GM21381 (cell line): ENCODE results near the gene CNNM1.

Experiments
- ATAC-seq: cut with Tn5 transposase; IDR thresholded peaks from one replicate; pipeline ENCODE4 v1.9.1; 2021; ENCODE audit warnings: mild to moderate bottlenecking, moderate library complexity; ENCODE audit not compliant: unreplicated experiment

The CNNM1 gene

GRCh38 chr10:99370993-99371392 is 41.8 kb downstream of the CNNM1 start:
- ATAC-seq, result peak; percentile 88

GRCh38 chr10:99372546-99373271 is 43.6 kb downstream of the CNNM1 start:
- ATAC-seq, result no peak

GRCh38 chr10:99374526-99374925 is 45.4 kb downstream of the CNNM1 start:
- no peak for ATAC-seq

- no peak for ATAC-seq
Observed at GRCh38 chr10:99374972-99375371, 45.8 kb downstream of the CNNM1 start.

- ATAC-seq, result no peak
Observed at GRCh38 chr10:99375426-99375825, 46.3 kb downstream of the CNNM1 start.

GRCh38 chr10:99382176-99382575 is 53.0 kb downstream of the CNNM1 start:
- no peak for ATAC-seq

GRCh38 chr10:99387071-99387470 is 57.9 kb downstream of the CNNM1 start:
- no peak for ATAC-seq

GRCh38 chr10:99387541-99387940 is 58.4 kb downstream of the CNNM1 start:
- no peak for ATAC-seq

- no peak for ATAC-seq
Observed at GRCh38 chr10:99389729-99390480, 60.7 kb downstream of the CNNM1 start.

GRCh38 chr10:99391346-99391745 is 62.2 kb downstream of the CNNM1 start:
- ATAC-seq, result no peak

- ATAC-seq, result no peak
Observed at GRCh38 chr10:99393036-99393435, 63.9 kb downstream of the CNNM1 start.

- no peak for ATAC-seq
Observed at GRCh38 chr10:99393683-99394082, 64.5 kb downstream of the CNNM1 start.

GRCh38 chr10:99394256-99394655 is 65.1 kb downstream of the CNNM1 start:
- ATAC-seq, result no peak

GRCh38 chr10:99394761-99395386 is 65.7 kb downstream of the CNNM1 start:
- no peak for ATAC-seq

GRCh38 chr10:99395750-99396445 is 66.7 kb downstream of the CNNM1 start:
- no peak for ATAC-seq

- no peak for ATAC-seq
Observed at GRCh38 chr10:99396471-99396870, 67.3 kb downstream of the CNNM1 start.

GRCh38 chr10:99399664-99400063 is 70.5 kb downstream of the CNNM1 start:
- ATAC-seq, result no peak

- peak; percentile 54 for ATAC-seq
Observed at GRCh38 chr10:99403674-99404073, 74.5 kb downstream of the CNNM1 start.

GRCh38 chr10:99406149-99406548 is 77.0 kb downstream of the CNNM1 start:
- no peak for ATAC-seq

GRCh38 chr10:99410146-99410545 is 81.0 kb downstream of the CNNM1 start:
- ATAC-seq, result no peak

GRCh38 chr10:99410876-99411275 is 81.7 kb downstream of the CNNM1 start:
- ATAC-seq, result no peak
